AG10803 (cell line): ENCODE results near the gene ADAMTS8.
A peak's percentile ranks its signal among the peaks of the same experiment; 100 is the strongest.

Source experiments
- DNase-seq: peaks from one replicate; pipeline ENCODE4 v3.0.0; 2010; ENCODE audit warnings: low read depth
- H3K4me3 ChIP-seq: 2 replicates; pipeline ENCODE4 v1.5.1; 2011; ENCODE audit warnings: mild to moderate bottlenecking, low read length, control low read depth
- CTCF ChIP-seq: conservative IDR thresholded peaks from 2 replicates; pipeline ENCODE4 v1.5.1; 2011; ENCODE audit warnings: mild to moderate bottlenecking, low read length, control low read depth, inconsistent platforms

ADAMTS8 gene

GRCh38 chr11:130413405-130414106 lies 14.9 kb downstream of the ADAMTS8 start:
- H3K4me3 ChIP-seq, result no peak overlapping the region
- peak; percentile 91 for DNase-seq
- no peak for TF ChIP-seq CTCF

GRCh38 chr11:130411223-130411622 lies 17.2 kb downstream of the ADAMTS8 start:
- DNase-seq, result no peak
- TF ChIP-seq CTCF, result no peak
- no peak overlapping the region for H3K4me3 ChIP-seq

GRCh38 chr11:130409594-130410388 lies 18.6 kb downstream of the ADAMTS8 start:
- no peak for TF ChIP-seq CTCF
- no peak for DNase-seq
- no peak overlapping the region for H3K4me3 ChIP-seq

- TF ChIP-seq CTCF, result no peak
- no peak overlapping the region for H3K4me3 ChIP-seq
- no peak for DNase-seq
These were observed 19.5 kb downstream of the ADAMTS8 start for GRCh38 chr11:130408901-130409300.

GRCh38 chr11:130408401-130408890 lies 20.0 kb downstream of the ADAMTS8 start:
- no peak for DNase-seq
- no peak for TF ChIP-seq CTCF
- H3K4me3 ChIP-seq, result no peak overlapping the region

GRCh38 chr11:130407978-130408377 lies 20.4 kb downstream of the ADAMTS8 start:
- no peak for TF ChIP-seq CTCF
- no peak overlapping the region for H3K4me3 ChIP-seq
- DNase-seq, result peak; percentile 85
